HG03097 (cell line): ENCODE measurements around the gene SERPINB12.

Source experiments
- ATAC-seq: cut with Tn5 transposase; IDR thresholded peaks from one replicate; pipeline ENCODE4 v1.9.1; 2021; ENCODE audit not compliant: unreplicated experiment, low FRiP score

The SERPINB12 gene

DNA sequence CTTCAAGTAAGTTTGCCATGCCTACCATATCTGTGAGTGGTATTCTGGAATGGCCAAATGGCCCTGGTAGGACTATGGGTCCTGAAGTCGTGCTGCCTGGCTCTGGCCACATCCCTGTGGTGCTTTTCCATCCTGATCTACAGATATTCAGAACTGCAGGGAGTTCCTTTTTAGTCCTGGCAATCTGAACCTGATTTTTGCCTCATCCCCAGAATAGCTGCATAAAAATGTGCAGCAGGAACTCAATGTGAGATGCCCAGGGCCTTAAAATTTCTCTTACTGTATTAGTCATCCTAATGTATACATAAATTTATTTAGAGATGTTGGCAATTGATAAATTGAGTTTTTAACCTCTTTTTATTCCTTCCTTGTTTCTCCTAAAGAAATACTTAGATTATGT is 50.3 kb downstream of the SERPINB12 start:
- ATAC-seq, result no peak

GRCh38 chr18:63596964-63597363 is 54.8 kb downstream of the SERPINB12 start:
- no peak for ATAC-seq

DNA sequence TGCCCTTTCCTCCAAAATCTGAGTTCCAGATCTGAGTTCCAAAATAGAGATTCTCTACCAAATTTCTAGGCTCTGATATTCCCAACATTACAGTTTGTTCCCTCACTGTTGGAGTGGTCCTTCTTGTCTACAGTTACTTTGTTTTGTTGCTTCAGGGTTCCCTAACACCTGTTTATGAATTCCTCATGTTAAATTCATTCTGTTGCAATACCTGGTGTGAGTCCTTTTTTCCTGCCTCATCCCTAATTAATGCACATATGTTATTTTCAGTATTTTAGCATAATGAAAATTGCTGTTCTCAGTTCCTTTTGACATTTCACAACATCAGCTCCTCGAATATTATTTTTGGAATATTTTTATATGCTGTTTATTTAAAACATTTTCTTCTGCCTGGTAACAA is 61.2 kb downstream of the SERPINB12 start:
- no peak for ATAC-seq

DNA sequence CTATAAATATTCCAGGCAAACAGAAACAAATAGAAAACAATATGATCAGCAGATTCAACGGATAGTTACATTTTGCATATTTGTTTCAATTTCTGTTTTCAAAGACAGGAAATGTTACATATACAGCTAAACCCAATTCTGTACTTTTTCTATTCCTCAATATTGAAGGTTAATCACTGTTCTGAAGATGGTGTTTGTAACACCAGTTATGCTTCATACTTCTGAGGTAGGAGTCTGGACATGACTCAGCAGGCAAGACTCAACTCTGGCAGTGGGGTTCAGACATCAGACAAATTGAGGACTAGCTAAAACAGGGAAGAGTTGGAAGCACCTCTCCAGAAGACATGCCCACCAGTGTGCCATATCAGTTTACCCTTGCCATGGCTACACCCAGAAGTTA is 61.6 kb downstream of the SERPINB12 start:
- ATAC-seq, result peak; percentile 94

GRCh38 chr18:63604791-63605567 is 62.8 kb downstream of the SERPINB12 start:
- ATAC-seq, result no peak

- ATAC-seq, result no peak
Measured at GRCh38 chr18:63606526-63606925, 64.4 kb downstream of the SERPINB12 start.

GRCh38 chr18:63613420-63613819 is 71.3 kb downstream of the SERPINB12 start:
- no peak for ATAC-seq

DNA sequence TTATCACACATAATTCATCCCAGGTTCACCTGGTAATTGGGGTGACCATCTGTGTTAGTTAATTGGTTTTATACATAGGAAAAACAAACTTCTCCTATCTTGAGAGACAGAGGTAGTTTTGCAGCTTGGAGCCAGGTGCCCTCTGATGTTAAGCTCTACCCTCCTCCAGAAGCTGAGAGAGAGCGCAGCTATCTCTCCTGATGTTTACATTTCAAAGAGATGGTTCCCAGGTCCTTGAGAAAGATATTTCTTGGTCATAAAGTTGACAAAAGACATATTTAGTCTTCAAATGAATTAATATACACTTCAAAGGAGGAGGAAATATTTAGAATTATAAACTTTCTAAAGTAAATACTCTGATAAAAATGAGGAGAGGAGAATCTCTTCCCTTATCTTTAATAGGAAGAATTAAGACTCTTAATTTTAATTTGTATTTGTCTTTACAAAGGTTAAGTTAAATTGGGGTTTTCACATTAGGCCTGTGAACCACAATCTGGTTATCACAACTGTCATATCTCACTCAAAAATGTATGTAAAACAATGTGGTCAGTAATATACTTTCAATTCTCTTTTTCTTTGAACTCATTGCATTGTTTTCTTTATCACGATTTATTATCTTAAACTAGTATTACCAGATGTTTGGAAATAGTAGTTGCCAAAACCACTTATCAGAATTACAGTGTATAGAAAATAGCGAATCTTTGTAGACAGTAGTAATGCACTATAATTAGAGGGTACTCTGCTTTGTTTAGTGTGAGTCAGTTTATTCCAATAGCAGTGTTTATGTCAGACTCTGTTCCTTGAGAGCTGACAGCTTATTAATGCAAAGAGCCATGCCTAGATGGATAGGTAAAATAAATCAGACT is 75.1 kb downstream of the SERPINB12 start:
- ATAC-seq, result peak; percentile 56

- ATAC-seq, result no peak
Measured at GRCh38 chr18:63617915-63618234, 75.7 kb downstream of the SERPINB12 start.
